SU-DHL-6 (cell line): ENCODE data around the gene ROBO2.

Source experiments
- H2AFZ ChIP-seq: fragments of 200-600 bp; sonication (generic); 2 replicates; pipeline ENCODE4 v1.6.1; 2014; ENCODE audit warnings: low read depth, mild to moderate bottlenecking, moderate library complexity, mixed read lengths, antibody characterized with exemption, low read length; ENCODE audit not compliant: severe bottlenecking
- H3F3A ChIP-seq: fragments of 200-600 bp; shearing (Covaris generic); 2 replicates; pipeline ENCODE4 v1.6.0; 2016; ENCODE audit warnings: antibody characterized with exemption, mild to moderate bottlenecking; ENCODE audit not compliant: insufficient read depth
- H3K27ac ChIP-seq: fragments of 200-600 bp; sonication (generic); 2 replicates; pipeline ENCODE4 v1.5.1; 2016; ENCODE audit warnings: low read depth, mild to moderate bottlenecking, low read length, moderate library complexity, mixed read lengths
- H3K27me3 ChIP-seq: fragments of 200-600 bp; sonication (generic), shearing (Covaris generic); 2 replicates; pipeline ENCODE4 v1.6.0; 2014; ENCODE audit warnings: mild to moderate bottlenecking, low read length
- H3K36me3 ChIP-seq: fragments of 200-600 bp; sonication (generic); 2 replicates; pipeline ENCODE4 v1.6.1; 2014; ENCODE audit warnings: mild to moderate bottlenecking, low read length, mixed read lengths
- H3K4me2 ChIP-seq: fragments of 300-600, 200-600 bp; shearing (Covaris generic), sonication (generic); 2 replicates; pipeline ENCODE4 v1.6.0; 2014; ENCODE audit warnings: low read length, low read depth, mild to moderate bottlenecking; ENCODE audit not compliant: poor library complexity, severe bottlenecking
- H3K4me3 ChIP-seq: fragments of 200-600 bp; sonication (generic); 2 replicates; pipeline ENCODE4 v1.5.1; 2014; ENCODE audit warnings: antibody characterized with exemption, low read length, mild to moderate bottlenecking, mixed read lengths; ENCODE audit not compliant: insufficient read depth, poor library complexity, severe bottlenecking
- H3K79me2 ChIP-seq: fragments of 200-600 bp; sonication (generic); 2 replicates; pipeline ENCODE4 v1.6.1; 2014; ENCODE audit warnings: mild to moderate bottlenecking, low read length, moderate library complexity; ENCODE audit not compliant: insufficient read depth
- H3K9ac ChIP-seq: fragments of 200-600 bp; sonication (generic); 2 replicates; pipeline ENCODE4 v1.7.0; 2014; ENCODE audit warnings: mild to moderate bottlenecking, low read length
- H3K9me2 ChIP-seq: fragments of 200-600 bp; sonication (generic); replicated peaks from 2 replicates; pipeline ENCODE4 v1.6.1; 2014; ENCODE audit warnings: low read length; ENCODE audit not compliant: insufficient read depth
- H3K9me3 ChIP-seq: fragments of 200-600 bp; sonication (generic); 2 replicates; pipeline ENCODE4 v1.6.1; 2014; ENCODE audit warnings: low read length, mixed read lengths; ENCODE audit not compliant: insufficient read depth
- H4K20me1 ChIP-seq: fragments of 200-600 bp; sonication (generic); 2 replicates; pipeline ENCODE4 v1.6.1; 2014; ENCODE audit warnings: low read depth, mild to moderate bottlenecking, antibody characterized with exemption, low read length, moderate library complexity, mixed read lengths
- EZH2phosphoT487 ChIP-seq: fragments of 200-600 bp; sonication (generic), shearing (Covaris generic); conservative IDR thresholded peaks from 2 replicates; pipeline ENCODE4 v1.6.1; 2018; ENCODE audit warnings: mild to moderate bottlenecking, antibody characterized with exemption, low read length, moderate library complexity, mixed read lengths
- TF ChIP-seq, protein P1 (sequence below): fragments of 200-600 bp; sonication (generic); IDR thresholded peaks from one replicate; pipeline ENCODE4 v1.5.1; 2017; ENCODE audit warnings: antibody characterized with exemption, mild to moderate bottlenecking, low read length, moderate library complexity; ENCODE audit not compliant: insufficient read depth, poor library complexity, severe bottlenecking

Gene ROBO2

DNA sequence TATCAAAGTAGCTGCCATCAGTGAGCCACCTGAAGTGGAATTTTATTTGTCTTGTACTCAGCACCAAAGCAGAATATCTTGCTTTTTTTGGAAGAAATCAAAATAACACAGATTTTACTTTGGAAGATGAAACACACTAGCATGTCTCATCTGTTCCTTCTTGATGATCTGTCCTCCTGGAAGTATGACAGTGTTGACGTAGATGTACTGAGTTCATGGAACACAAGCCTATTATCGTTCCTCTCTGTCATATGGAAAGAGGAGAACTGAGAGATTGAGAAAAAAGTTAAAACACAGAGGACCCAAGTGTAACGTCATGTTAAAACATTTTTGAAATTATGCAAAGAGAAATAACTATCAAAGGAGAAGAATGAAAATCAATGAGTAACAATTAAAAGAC lies 340.2 kb downstream of the ROBO2 start:
- H3K4me2 ChIP-seq, result no peak overlapping the region
- TF ChIP-seq, protein P1, sequence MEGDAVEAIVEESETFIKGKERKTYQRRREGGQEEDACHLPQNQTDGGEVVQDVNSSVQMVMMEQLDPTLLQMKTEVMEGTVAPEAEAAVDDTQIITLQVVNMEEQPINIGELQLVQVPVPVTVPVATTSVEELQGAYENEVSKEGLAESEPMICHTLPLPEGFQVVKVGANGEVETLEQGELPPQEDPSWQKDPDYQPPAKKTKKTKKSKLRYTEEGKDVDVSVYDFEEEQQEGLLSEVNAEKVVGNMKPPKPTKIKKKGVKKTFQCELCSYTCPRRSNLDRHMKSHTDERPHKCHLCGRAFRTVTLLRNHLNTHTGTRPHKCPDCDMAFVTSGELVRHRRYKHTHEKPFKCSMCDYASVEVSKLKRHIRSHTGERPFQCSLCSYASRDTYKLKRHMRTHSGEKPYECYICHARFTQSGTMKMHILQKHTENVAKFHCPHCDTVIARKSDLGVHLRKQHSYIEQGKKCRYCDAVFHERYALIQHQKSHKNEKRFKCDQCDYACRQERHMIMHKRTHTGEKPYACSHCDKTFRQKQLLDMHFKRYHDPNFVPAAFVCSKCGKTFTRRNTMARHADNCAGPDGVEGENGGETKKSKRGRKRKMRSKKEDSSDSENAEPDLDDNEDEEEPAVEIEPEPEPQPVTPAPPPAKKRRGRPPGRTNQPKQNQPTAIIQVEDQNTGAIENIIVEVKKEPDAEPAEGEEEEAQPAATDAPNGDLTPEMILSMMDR, result no peak
- no peak for TF ChIP-seq EZH2phosphoT487
- H3K27ac ChIP-seq, result no peak overlapping the region
- no peaks in the 10 kb centered on the region for H3K9me3 ChIP-seq
- no peaks in the 10 kb centered on the region for H4K20me1 ChIP-seq
- no peak overlapping the region for H2AFZ ChIP-seq
- no peaks in the 10 kb centered on the region for H3F3A ChIP-seq
- no peaks in the 10 kb centered on the region for H3K9me2 ChIP-seq
- no peak overlapping the region for H3K9ac ChIP-seq
- no peaks in the 10 kb centered on the region for H3K27me3 ChIP-seq
- H3K79me2 ChIP-seq, result no peaks in the 10 kb centered on the region
- no peaks in the 10 kb centered on the region for H3K36me3 ChIP-seq
- no peak overlapping the region for H3K4me3 ChIP-seq

DNA sequence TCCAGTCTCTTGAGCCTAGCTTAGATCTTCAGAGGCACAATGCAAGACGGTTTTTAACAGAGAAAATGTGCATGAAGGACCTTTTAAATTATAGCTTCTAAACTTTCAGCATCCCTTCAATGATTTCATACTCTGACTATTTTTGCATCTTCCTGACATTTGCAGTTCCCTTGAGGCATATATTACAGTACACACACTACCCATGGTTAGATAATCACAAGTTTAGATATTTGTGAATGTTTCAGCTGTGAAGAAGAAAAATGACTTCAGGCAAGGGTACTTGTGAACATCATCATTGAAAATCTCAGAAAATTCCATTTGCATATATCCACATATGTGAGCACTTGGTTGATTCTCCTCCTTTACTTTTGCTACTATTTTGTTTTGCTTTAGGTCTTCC lies 341.5 kb downstream of the ROBO2 start:
- H3F3A ChIP-seq, result no peaks in the 10 kb centered on the region
- H3K9ac ChIP-seq, result no peak overlapping the region
- TF ChIP-seq, protein P1, result no peak
- H3K27me3 ChIP-seq, result no peaks in the 10 kb centered on the region
- no peaks in the 10 kb centered on the region for H3K36me3 ChIP-seq
- H3K4me3 ChIP-seq, result no peak overlapping the region
- no peaks in the 10 kb centered on the region for H3K9me3 ChIP-seq
- no peak overlapping the region for H3K4me2 ChIP-seq
- H3K27ac ChIP-seq, result no peak overlapping the region
- no peaks in the 10 kb centered on the region for H3K79me2 ChIP-seq
- no peaks in the 10 kb centered on the region for H3K9me2 ChIP-seq
- no peaks in the 10 kb centered on the region for H4K20me1 ChIP-seq
- no peak overlapping the region for H2AFZ ChIP-seq

DNA sequence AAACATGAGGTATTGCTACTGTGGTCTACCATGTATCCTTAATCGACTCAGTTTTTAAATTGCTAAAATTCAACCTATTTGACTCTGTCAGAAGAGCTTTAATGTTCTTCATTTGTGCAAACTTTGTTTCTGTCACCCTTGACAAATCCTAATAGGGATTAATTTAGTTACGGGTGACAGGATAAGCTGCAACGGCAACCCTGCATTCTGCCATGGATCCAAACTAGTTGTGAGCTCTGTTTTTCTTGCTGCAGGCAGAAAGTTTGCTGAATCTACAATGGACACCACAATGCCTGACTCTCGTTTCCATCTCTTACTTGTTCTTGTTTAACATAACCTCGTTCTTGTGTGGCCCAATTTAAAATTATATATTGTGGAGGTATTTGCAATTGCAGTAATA lies 352.3 kb downstream of the ROBO2 start:
- no peaks in the 10 kb centered on the region for H3K9me3 ChIP-seq
- H4K20me1 ChIP-seq, result no peaks in the 10 kb centered on the region
- H3K4me3 ChIP-seq, result no peak overlapping the region
- no peaks in the 10 kb centered on the region for H3K36me3 ChIP-seq
- no peaks in the 10 kb centered on the region for H3K79me2 ChIP-seq
- no peak overlapping the region for H3K4me2 ChIP-seq
- H3K27me3 ChIP-seq, result no peaks in the 10 kb centered on the region
- no peak overlapping the region for H3K9ac ChIP-seq
- no peak overlapping the region for H2AFZ ChIP-seq
- no peak overlapping the region for H3K27ac ChIP-seq
- TF ChIP-seq, protein P1, result no peak
- no peak for TF ChIP-seq EZH2phosphoT487
- H3K9me2 ChIP-seq, result no peaks in the 10 kb centered on the region
- no peaks in the 10 kb centered on the region for H3F3A ChIP-seq

DNA sequence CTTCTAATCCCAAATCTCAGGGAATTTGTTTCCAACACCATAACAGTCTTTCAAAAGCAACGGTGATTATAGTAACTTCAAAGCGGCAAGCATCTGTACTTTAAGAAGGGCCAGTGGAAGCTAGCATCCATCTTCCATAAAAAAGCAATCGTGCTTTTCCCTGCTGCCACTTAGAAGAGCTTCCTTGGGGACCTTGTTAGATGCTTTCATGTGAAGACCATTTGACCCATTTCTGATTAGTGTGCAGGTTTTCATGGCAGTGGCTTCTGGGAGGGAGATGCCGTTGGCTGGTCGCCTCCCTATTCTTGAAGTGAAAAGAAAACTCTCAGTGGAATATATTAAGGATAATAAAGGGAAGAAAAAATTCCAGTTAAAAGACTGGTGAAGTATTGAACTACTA lies 354.1 kb downstream of the ROBO2 start:
- H3K9me2 ChIP-seq, result no peaks in the 10 kb centered on the region
- no peak overlapping the region for H3K9ac ChIP-seq
- no peaks in the 10 kb centered on the region for H3K9me3 ChIP-seq
- H3F3A ChIP-seq, result no peaks in the 10 kb centered on the region
- H3K4me2 ChIP-seq, result no peak overlapping the region
- H3K27me3 ChIP-seq, result no peaks in the 10 kb centered on the region
- no peaks in the 10 kb centered on the region for H3K36me3 ChIP-seq
- H4K20me1 ChIP-seq, result no peaks in the 10 kb centered on the region
- H3K27ac ChIP-seq, result no peak overlapping the region
- H2AFZ ChIP-seq, result no peak overlapping the region
- no peaks in the 10 kb centered on the region for H3K79me2 ChIP-seq
- TF ChIP-seq, protein P1, result no peak
- TF ChIP-seq EZH2phosphoT487, result no peak
- H3K4me3 ChIP-seq, result no peak overlapping the region
